OCI-LY3 (cell line): ENCODE data around the gene SF3A2.

Source experiments
- H2AFZ ChIP-seq: fragments of 200-600, 300-600 bp; shearing (Covaris generic); 2 replicates; pipeline ENCODE4 v1.6.0; 2014; ENCODE audit warnings: antibody characterized with exemption, low read depth, low read length
- H3K27ac ChIP-seq: fragments of 200-600, 300-600 bp; sonication (generic); 2 replicates; pipeline ENCODE4 v1.5.1; 2014; ENCODE audit warnings: mild to moderate bottlenecking, low read length, moderate library complexity, mixed read lengths
- H3K27me3 ChIP-seq: fragments of 200-600, 300-600 bp; sonication (generic); 2 replicates; pipeline ENCODE4 v1.6.1; 2014; ENCODE audit warnings: low read depth, low read length, mixed read lengths
- H3K36me3 ChIP-seq: fragments of 200-600, 300-600 bp; sonication (generic); replicated peaks from 2 replicates; pipeline ENCODE3; 2014; ENCODE audit warnings: low read depth, low read length, mixed read lengths
- H3K4me1 ChIP-seq: fragments of 300-600, 200-600 bp; sonication (generic); 2 replicates; pipeline ENCODE4 v1.6.1; 2014; ENCODE audit warnings: low read length, mixed read lengths
- H3K4me2 ChIP-seq: fragments of 200-600, 300-600 bp; sonication (generic); 2 replicates; pipeline ENCODE4 v1.6.1; 2014; ENCODE audit warnings: low read length, mixed read lengths
- H3K4me3 ChIP-seq: fragments of 300-600, 200-600 bp; sonication (generic); 2 replicates; pipeline ENCODE4 v1.5.1; 2014; ENCODE audit warnings: antibody characterized with exemption, mild to moderate bottlenecking, low read length, moderate library complexity
- H3K79me2 ChIP-seq: fragments of 300-600, 200-600 bp; shearing (Covaris generic); 2 replicates; pipeline ENCODE4 v1.6.1; 2014; ENCODE audit warnings: mild to moderate bottlenecking, low read length, mixed read lengths
- H3K9ac ChIP-seq: fragments of 300-600, 200-600 bp; shearing (Covaris generic); 2 replicates; pipeline ENCODE4 v1.6.0; 2014; ENCODE audit warnings: mild to moderate bottlenecking, low read length, moderate library complexity
- H3K9me3 ChIP-seq: fragments of 200-600, 300-600 bp; shearing (Covaris generic); 2 replicates; pipeline ENCODE4 v1.6.1; 2014; ENCODE audit warnings: low read length, mixed read lengths; ENCODE audit not compliant: insufficient read depth
- H4K20me1 ChIP-seq: fragments of 200-600, 300-600 bp; sonication (generic); 2 replicates; pipeline ENCODE4 v1.6.1; 2016; ENCODE audit warnings: low read length, mixed read lengths; ENCODE audit not compliant: insufficient read depth
- CTCF ChIP-seq: fragments of 200-600, 300-600 bp; sonication (generic); IDR thresholded peaks from 2 replicates; pipeline ENCODE4 v1.5.1; 2014; ENCODE audit warnings: antibody characterized with exemption, low read length, low read depth
- EZH2phosphoT487 ChIP-seq: fragments of 200-600 bp; shearing (Covaris generic); IDR thresholded peaks from 2 replicates; pipeline ENCODE4 v1.6.1; 2018; ENCODE audit warnings: antibody characterized with exemption, mixed run types, low read depth

SF3A2 gene

GRCh38 chr19:2227415-2228156, 9.0 kb upstream of the SF3A2 start:
- Histone ChIP-seq H2AFZ (no peak overlapping the region), H3K9ac (peak overlapping the region; percentile 20; the same call in 1 of the 2 replicates), H3K27ac (peak overlapping the region; percentile 41), H3K4me1 (peaks cover 14% of the 10 kb centered on the region), H3K27me3 (no peaks in the 10 kb centered on the region), H3K36me3 (peaks cover 56% of the 10 kb centered on the region), H3K4me3 (peak overlapping the region; percentile 36), H4K20me1 (peaks cover 28% of the 10 kb centered on the region), H3K4me2 (peak overlapping the region; percentile 65), H3K9me3 (no peaks in the 10 kb centered on the region), H3K79me2 (peaks cover 4% of the 10 kb centered on the region; the same call in 1 of the 2 replicates)
- TF ChIP-seq CTCF (peak; percentile 39), EZH2phosphoT487 (no peak)

GRCh38 chr19:2228157-2229030, 8.2 kb upstream of the SF3A2 start:
- Histone ChIP-seq H3K27me3 (no peaks in the 10 kb centered on the region), H3K4me3 (peak overlapping the region; percentile 36), H3K9me3 (no peaks in the 10 kb centered on the region), H3K36me3 (peaks cover 59% of the 10 kb centered on the region), H3K79me2 (peaks cover 12% of the 10 kb centered on the region; the same call in 1 of the 2 replicates), H3K4me1 (peaks cover 14% of the 10 kb centered on the region), H2AFZ (no peak overlapping the region), H3K27ac (peak overlapping the region; percentile 41), H3K4me2 (peak overlapping the region; percentile 65), H4K20me1 (peaks cover 28% of the 10 kb centered on the region), H3K9ac (peak overlapping the region; percentile 20; the same call in 1 of the 2 replicates)
- TF ChIP-seq EZH2phosphoT487 (no peak), CTCF (no peak)

GRCh38 chr19:2229103-2230032, 7.3 kb upstream of the SF3A2 start:
- Histone ChIP-seq H3K4me1 (peaks cover 14% of the 10 kb centered on the region), H3K27me3 (no peaks in the 10 kb centered on the region), H3K79me2 (peaks cover 22% of the 10 kb centered on the region), H4K20me1 (peaks cover 24% of the 10 kb centered on the region), H2AFZ (no peak overlapping the region), H3K4me2 (no peak overlapping the region), H3K36me3 (peaks cover 62% of the 10 kb centered on the region), H3K27ac (no peak overlapping the region), H3K9me3 (no peaks in the 10 kb centered on the region), H3K4me3 (no peak overlapping the region), H3K9ac (no peak overlapping the region)
- TF ChIP-seq EZH2phosphoT487 = no peak
- no peak for TF ChIP-seq CTCF
